ENCODE results near the gene MAPT. TPM values are rescaled to one million over a fixed set of nuclear protein-coding genes. Genes with fewer than 3 reads are reported as not detected.

Gene MAPT
- total RNA-seq, 2 experiments from 2014 or later, result 1.3 to 1.4 TPM

GRCh38 chr17:45951941-45952340 lies 57.6 kb downstream of the MAPT start:
- H3K4me3 Mint-ChIP-seq, result no peak overlapping the region
- H3K4me1 Mint-ChIP-seq (ENCODE audit: low read depth), result peaks cover 9% of the 10 kb centered on the region
- no peaks in the 10 kb centered on the region for H3K36me3 Mint-ChIP-seq (ENCODE audit: low read depth)
- ATAC-seq (no peak), DNase-seq (no peak)
- no peak for TF ChIP-seq CTCF (IDR thresholded peaks at IDR 0.05)
- no peak overlapping the region for H3K27ac Mint-ChIP-seq
- intact Hi-C loops (cut with micrococcal nuclease), result no loop called here
- ChIA-PET POLR2A (no interaction called here), CTCF (no interaction called here)
- H3K27me3 Mint-ChIP-seq, result peaks cover 25% of the 10 kb centered on the region
- H3K9me3 Mint-ChIP-seq, result no peaks in the 10 kb centered on the region

GRCh38 chr17:45952814-45953320 lies 58.5 kb downstream of the MAPT start:
- Mint-ChIP-seq H3K27ac (no peak overlapping the region), H3K27me3 (peaks cover 23% of the 10 kb centered on the region), H3K9me3 (no peaks in the 10 kb centered on the region), H3K36me3 (ENCODE audit: low read depth) (no peaks in the 10 kb centered on the region), H3K4me3 (no peak overlapping the region), H3K4me1 (ENCODE audit: low read depth) (peaks cover 9% of the 10 kb centered on the region)
- no peak for ATAC-seq
- no peak for DNase-seq
- ChIA-PET POLR2A (no interaction called here), CTCF (no interaction called here)
- no peak for TF ChIP-seq CTCF (IDR thresholded peaks at IDR 0.05)
- intact Hi-C loops (cut with micrococcal nuclease), result no loop called here

- POLR2A ChIA-PET, result no interaction called here
- Mint-ChIP-seq H3K9me3 (no peaks in the 10 kb centered on the region), H3K36me3 (ENCODE audit: low read depth) (no peaks in the 10 kb centered on the region), H3K27me3 (peaks cover 23% of the 10 kb centered on the region), H3K27ac (no peak overlapping the region), H3K4me1 (ENCODE audit: low read depth) (peaks cover 8% of the 10 kb centered on the region), H3K4me3 (no peak overlapping the region)
- no peak for TF ChIP-seq CTCF (IDR thresholded peaks at IDR 0.05)
- intact Hi-C loops (cut with micrococcal nuclease), result no loop called here
- DNase-seq (no peak), ATAC-seq (no peak)
- CTCF ChIA-PET, result no interaction called here
These were observed 59.2 kb downstream of the MAPT start for GRCh38 chr17:45953561-45953960.

- Mint-ChIP-seq H3K27me3 (peaks cover 15% of the 10 kb centered on the region), H3K4me3 (no peak overlapping the region), H3K27ac (no peak overlapping the region), H3K4me1 (ENCODE audit: low read depth) (no peaks in the 10 kb centered on the region), H3K36me3 (ENCODE audit: low read depth) (no peaks in the 10 kb centered on the region), H3K9me3 (no peaks in the 10 kb centered on the region)
- ATAC-seq (no peak), DNase-seq (no peak)
- no peak for TF ChIP-seq CTCF (IDR thresholded peaks at IDR 0.05)
- intact Hi-C loops (cut with micrococcal nuclease), result no loop called here
- POLR2A ChIA-PET, result no interaction called here
- CTCF ChIA-PET, result interaction anchor here (0.8 kb wide), 1 partner anchor 47 kb away, joined by 3 read pairs; no protein-coding TSS in a partner anchor
These were observed 60.6 kb downstream of the MAPT start for GRCh38 chr17:45954914-45955313.

GRCh38 chr17:45955326-45955725 lies 61.0 kb downstream of the MAPT start:
- Mint-ChIP-seq H3K4me3 (no peak overlapping the region), H3K36me3 (ENCODE audit: low read depth) (no peaks in the 10 kb centered on the region), H3K27ac (no peak overlapping the region), H3K27me3 (peaks cover 12% of the 10 kb centered on the region), H3K9me3 (no peaks in the 10 kb centered on the region), H3K4me1 (ENCODE audit: low read depth) (no peaks in the 10 kb centered on the region)
- ChIA-PET POLR2A (no interaction called here), CTCF (interaction anchor here (0.8 kb wide), 1 partner anchor 47 kb away, joined by 3 read pairs; no protein-coding TSS in a partner anchor)
- DNase-seq (no peak), ATAC-seq (no peak)
- intact Hi-C loops (cut with micrococcal nuclease), result no loop called here
- no peak for TF ChIP-seq CTCF (IDR thresholded peaks at IDR 0.05)

Data from activated CD8-positive, alpha-beta T cell treated with anti-CD3 and anti-CD28 coated beads for 36 hours (primary cell).